ENCODE results near the gene NEK1.

DNA sequence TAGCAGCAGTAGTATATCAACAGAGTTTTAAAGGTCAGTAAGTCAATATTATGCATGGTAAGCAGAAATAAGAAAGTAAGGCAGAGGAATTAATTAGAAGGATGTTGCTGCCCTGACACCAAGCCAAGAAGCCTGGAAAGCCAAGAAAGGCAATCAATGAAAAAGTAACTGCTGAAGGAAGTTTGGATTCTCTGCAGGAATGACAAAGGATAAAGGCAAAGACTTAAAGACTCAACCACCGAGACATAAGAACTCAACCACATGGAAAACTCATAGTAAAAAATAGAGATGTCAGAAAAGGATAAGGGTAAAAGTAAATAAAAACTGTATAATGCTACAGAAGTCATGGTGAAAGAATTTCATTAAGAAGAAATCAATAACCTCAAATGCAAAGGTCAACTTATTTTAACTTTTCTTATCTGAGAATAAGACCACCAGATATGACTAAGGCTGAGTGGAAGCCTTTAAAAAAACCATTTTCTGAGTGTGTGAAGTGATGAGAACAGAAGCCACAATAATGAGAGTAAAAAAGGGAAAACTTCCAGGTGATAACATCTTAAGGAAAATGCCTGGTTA lies 55.2 kb downstream of the NEK1 start:
- TF ChIP-seq POLR2A (IDR thresholded peaks at IDR 0.05) (no peak), CTCF (IDR thresholded peaks at IDR 0.05) (no peak)
